ENCODE measurements around the gene TBC1D22B. TPM values are rescaled to one million over a fixed set of nuclear protein-coding genes. Genes with fewer than 3 reads are reported as not detected.

Gene TBC1D22B
- total and polyA plus RNA-seq, 2 of the 13 experiments (the other 11 are each of a cell fraction or from before 2014, with no cell fraction given), result 9.7 to 12.9 TPM

DNA sequence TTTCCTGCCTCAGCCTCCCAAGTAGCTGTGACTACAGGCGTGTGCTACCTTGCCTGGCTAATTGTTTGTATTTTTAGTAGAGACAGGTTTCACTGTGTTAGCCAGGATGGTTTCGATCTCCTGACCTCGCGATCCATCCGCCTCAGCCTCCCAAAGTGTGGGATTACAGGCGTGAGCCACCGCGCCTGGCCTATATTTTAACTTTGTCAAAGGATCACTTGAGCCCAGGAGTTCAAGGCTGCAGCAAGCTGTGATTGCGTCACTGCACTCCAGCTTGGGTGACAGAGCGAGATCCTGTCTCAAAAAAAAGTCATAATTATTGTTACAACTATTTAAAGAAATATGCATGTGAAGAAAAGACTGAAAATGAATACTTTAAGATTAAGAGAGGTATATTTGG is 72.8 kb downstream of the TBC1D22B start (continued):
- TF ChIP-seq SKI (IDR thresholded peaks at IDR 0.05; ENCODE audit: partially characterized antibody) (peak; percentile 70), MIXL1 (CRISPR knock-in tag; IDR thresholded peaks at IDR 0.05) (peak; percentile 52), MIER3 (CRISPR knock-in tag; IDR thresholded peaks at IDR 0.05; ENCODE audit: borderline replicate concordance) (peak; percentile 61; the same call in 1 of the 2 replicates), GABPB1 (CRISPR knock-in tag; IDR thresholded peaks at IDR 0.05) (0 out of 2 replicates have a peak, but pooled peaks have one; percentile 29), TBX2 (CRISPR knock-in tag; IDR thresholded peaks at IDR 0.05; ENCODE audit: borderline replicate concordance) (peak; percentile 63; the same call in 1 of the 2 replicates), NR2F1 (CRISPR knock-in tag; IDR thresholded peaks at IDR 0.05) (peak in 1 of 2 experiments; percentile 79; a peak in 2 of 4 replicates), ZMYM3 (CRISPR knock-in tag; IDR thresholded peaks at IDR 0.05) (peak; percentile 89), ZNF362 (CRISPR knock-in tag; IDR thresholded peaks at IDR 0.05; ENCODE audit: borderline replicate concordance) (peak; percentile 52; the same call in 1 of the 2 replicates), PPARG (CRISPR knock-in tag; conservative IDR thresholded peaks at IDR 0.05) (peak; percentile 59; the same call in 1 of the 2 replicates), MTA1 (CRISPR knock-in tag; IDR thresholded peaks at IDR 0.05; ENCODE audit: borderline replicate concordance) (peak; percentile 82; the same call in 1 of the 2 replicates), PITX1 (CRISPR knock-in tag; IDR thresholded peaks at IDR 0.05) (peak; percentile 91), ZNF644 (CRISPR knock-in tag; IDR thresholded peaks at IDR 0.05; ENCODE audit: low read depth) (peak; percentile 54; the same call in 1 of the 2 replicates), POGZ (CRISPR knock-in tag; IDR thresholded peaks at IDR 0.05) (peak; percentile 97), HOXA3 (CRISPR knock-in tag; IDR thresholded peaks at IDR 0.05) (peak; percentile 92), ZNF331 (CRISPR knock-in tag; IDR thresholded peaks at IDR 0.05) (peak; percentile 73; the same call in 1 of the 2 replicates), BCL6 (CRISPR knock-in tag; IDR thresholded peaks at IDR 0.05) (peak; percentile 73), RCOR2 (CRISPR knock-in tag; IDR thresholded peaks at IDR 0.05) (peak; percentile 82)

All from HepG2 (cell line).